ENCODE data around the gene MYH7.
A peak's percentile ranks its signal among the peaks of the same experiment; 100 is the strongest.
"Not testable (repeated sequence)": the region's sequence is repeated elsewhere in the genome, so short reads cannot be mapped to it uniquely, and the experiment has no call there.

The MYH7 gene

DNA sequence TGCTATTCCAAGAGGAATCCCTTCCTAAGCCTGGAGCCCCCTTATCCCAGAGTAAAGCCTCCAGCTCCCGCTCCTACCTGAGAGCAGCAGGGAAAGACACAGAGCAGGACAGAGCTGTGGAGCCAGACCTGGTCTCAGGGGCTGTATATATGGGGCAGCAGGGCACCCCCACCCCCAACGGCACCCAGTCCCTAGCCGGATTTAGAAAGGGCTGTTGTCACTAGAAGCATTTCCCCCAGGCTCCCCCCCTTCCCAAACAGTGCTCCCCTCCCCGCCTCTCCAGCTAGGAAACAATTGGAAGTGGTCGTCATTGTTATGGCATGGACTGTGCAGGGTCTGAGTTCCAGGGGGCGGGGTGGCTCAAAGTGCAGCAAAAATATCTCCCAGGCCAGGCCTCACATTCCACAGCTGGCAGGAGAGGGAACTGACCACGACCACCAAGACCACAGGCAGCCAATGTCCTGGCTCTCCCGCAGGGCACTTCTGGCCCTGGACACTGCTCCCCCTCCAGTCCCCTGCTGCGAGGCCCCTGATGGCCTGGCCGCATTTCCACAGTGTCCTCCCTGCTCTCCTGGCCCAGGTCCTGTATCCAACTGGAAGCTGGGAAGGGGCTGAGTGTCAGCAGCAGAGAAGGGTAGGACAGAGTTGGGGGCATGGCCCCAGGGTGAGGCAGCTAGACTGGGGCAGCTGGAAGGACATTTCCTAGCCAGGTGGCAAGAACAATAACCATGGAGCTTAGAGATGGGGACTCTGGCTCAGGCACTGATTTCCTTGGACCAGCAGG is at the start of gene MYH7:
MYH7 (minus strand) TSS at position 118 of the 784 bp plus-strand sequence. CDS start 1,928 bp downstream, outside the sequence.
- DNase-seq (ENCODE audit: low read depth), result no peak

DNA sequence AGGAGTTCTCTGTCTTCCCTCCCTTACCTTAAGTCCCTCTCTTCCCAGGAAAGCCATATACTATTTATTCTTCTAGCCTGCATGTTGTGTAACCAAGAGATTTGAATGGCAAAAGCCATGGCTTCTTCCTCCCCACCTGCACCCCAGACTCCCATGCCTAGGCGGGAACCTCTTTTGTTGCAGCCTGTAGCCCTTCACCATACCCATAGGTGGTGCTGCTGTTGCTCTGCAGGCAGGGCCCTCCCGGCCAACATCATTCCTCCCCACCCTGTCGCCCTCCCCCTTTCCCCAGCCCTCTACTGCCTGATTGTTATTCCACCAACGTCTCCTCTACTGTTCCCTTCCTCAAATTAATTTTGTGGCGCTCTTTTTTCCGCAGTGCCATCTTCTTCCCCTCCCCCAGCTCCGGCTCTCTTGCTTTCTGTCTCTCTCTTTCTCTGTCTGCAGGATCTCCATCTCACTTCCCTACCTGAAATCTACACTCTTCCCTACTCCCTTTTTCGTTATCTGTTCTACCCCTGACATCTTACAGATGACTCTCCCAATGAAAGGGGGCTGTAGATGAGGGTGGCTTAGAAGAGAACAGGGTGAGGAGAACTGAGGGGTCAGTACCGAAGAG is 47.9 kb upstream of the MYH7 start:
- no peak for DNase-seq (ENCODE audit: low read depth)

DNA sequence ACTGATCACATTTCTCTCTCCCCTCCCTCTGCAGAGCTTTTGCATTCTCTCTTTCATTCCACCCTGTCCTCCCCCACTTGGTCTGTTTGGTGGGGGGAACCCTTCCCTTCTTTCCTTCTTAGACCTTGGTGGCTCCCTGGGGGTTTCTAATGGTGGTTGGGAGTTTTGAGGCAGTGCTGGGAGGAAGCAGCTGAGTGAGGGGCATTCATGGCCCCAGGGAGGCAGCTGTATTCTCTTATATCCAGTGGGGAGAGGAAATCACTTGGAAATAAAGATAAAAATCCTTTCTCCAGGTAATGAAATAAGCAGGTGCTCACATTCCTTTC is 47.3 kb upstream of the MYH7 start:
- DNase-seq (ENCODE audit: low read depth), result no peak

DNA sequence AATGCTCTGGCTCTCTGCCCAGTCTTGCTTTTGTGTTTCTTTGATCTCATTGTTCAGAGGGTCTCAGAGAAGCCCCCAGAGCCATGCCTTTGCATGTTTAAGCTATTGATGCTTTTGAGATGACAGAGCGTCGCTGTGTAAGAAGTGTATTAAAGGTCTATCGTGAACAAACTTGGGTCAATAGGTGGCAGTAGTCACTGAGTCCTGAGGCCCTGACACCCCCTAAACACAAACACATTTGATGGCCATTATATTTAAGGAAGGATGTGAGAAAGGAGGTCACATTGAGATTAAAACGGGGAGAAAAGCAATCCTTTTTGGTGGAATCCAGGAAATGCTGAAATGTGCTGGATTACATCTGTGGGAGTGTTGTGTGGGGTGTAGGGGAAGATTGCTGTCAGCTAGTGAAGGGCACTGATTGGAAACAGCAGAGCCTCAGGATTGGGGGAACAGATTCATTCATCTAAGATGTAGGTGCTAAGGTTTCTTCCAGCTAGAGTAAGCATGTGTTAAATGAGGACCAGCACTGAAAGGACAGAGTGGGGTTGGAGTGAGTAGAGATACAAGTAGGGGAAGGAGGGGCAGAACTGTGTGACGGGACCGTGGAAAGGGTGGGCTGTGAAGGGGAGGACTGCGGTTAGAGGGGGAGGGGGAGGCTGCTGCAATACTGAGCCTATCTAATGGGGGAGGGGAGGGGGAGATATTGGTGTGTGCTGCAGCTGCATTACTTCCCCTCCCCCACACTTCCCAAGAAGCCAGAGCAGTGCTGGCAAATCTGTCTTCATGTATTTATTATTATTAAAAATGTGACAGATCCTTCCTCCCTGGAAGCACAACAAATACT is 46.7 kb upstream of the MYH7 start:
- DNase-seq (ENCODE audit: low read depth), result no peak

DNA sequence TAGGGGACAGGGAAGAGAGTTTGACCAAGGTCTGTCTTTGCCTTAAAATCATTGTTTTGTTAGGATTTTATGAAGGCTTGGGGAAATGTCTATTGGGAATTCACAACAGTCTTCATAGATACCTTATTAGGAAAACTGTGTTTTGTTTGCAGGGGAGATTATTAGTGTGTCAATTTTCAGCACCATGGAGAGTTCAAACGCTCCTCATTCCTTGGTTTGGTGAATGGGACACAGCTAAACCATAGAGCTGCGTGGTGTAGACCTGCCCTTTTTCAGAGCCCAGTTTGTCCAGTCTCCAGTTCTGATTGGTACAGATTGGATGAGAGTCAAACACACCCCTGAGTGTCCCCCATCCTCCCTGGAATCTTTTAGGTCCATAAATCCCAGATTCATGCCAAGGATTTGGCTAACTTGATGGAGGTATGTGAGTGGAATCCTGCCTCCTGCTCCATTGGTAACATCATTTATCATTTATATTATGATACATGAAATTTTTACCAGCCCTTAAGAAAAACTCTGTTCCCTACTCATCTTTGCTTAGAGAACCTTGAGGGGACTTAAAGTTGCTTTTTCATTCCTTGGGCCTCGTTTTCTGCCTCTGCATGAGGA is 46.0 kb upstream of the MYH7 start:
- DNase-seq (ENCODE audit: low read depth), result no peak

DNA sequence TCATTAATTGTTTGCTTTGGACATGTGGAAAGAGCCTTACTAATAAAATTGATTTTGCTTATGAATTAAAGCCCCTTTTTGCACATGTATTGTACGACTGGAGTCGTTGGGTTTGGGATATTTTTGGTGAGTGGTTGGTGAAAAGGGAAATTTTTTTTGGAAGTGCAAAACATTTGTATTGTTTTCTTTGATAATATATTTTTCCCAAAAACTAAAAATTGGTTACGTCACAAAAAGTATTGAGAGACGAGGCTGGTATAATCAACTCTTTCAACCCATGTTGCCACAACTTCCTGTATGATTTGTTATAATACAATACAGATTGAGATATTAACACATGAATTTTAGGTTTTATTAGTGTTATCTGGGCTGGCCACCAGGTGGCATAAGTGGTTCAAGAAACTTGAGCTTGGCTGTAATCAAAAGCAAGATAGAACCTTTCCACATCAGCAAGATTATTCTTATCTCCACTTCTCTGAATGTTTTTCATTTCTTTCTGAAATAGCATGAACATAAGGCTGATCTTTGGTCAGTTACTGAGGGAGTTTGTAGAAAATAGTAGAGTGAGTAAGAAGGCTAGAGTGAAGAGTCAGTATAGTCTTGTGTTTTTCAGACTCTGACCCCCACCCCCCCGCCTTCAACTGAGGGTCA is 42.8 kb upstream of the MYH7 start:
- DNase-seq (ENCODE audit: low read depth), result peak; percentile 59

DNA sequence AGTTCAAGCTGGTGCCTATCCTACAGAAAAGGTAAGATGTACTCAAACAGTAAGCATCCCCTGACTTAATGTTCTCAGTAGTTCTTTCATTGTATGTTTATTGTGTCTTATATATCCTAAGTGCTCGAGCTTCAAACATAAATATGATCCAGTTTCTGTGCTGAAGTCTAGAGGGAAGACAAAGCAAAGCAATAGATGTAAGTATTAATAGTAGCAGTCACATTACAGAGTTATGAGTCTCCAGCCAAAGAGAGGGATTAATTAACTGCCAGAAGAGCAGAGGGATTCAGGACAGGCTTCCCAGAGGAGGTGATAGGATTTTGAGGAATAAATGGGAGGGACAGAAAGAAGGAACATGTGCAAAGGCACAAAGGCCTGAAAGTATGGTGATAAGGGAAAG is 35.5 kb upstream of the MYH7 start:
- DNase-seq (ENCODE audit: low read depth), result no peak

DNA sequence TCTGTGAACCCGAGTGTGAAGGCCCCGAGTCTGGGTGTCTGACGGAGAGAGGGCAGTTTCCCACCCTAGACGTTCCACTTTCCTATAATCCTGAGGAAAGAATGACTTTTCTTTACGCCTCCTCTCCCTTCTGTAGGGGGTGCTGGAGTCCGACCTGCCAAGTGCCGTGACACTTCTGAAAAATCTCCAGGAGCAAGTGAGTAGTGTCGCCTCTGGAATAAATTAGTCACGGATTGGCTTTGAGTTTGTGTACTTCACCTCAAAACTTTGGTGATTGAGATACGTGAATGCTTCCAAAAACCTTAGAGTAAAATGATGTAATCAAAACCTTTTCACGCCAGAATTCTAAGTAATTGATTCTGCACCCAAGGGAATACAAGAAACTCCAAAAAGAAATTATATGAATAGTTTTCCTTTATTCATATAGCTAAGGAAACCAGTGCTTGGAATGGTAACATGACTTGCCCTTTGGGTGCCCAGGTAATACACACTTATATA is 34.5 kb upstream of the MYH7 start:
- no peak for DNase-seq (ENCODE audit: low read depth)

DNA sequence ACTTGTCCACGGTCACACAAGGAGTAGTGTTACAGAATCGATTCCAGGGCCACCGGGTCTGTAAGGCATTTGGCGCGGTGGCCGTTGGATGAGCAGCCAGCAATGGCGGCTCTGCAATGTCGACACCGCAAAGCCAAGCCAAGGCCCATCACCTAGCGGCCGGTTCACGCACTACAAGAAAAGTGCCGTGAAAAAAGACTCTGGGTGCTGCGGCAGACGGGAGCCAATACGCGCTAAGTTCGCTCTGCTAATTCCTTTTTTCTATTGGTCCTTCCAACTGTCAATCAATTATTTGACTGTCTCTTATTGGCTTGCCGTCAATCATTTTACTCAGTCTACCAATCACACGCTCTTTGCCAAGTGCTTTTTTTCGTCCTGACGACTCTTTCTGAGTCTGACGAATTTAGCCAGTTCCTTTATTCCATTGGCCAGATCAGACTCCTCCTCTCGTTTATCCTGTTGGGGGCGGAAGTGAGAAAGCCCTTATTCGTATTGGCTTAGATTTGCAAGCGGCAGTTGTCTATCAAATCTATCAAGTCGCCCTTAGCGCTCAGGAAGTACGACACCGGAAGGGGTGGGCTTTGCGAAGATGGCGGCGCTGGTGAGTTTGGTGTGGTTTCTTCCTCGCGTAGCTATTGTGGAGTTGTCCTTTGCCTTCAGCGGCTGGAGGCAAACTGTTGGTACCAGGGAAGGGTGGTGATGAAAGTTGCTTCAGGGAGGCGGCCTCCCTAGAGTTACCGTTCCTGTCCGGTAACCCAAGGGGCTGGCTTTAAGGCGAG is 33.9 kb upstream of the MYH7 start, which contains the start of gene NGDN:
NGDN (plus strand) TSS at position 577 of the 779 bp plus-strand sequence; CDS start at position 590, 13 bp downstream.
- peak; percentile 100 for DNase-seq (ENCODE audit: low read depth)

DNA sequence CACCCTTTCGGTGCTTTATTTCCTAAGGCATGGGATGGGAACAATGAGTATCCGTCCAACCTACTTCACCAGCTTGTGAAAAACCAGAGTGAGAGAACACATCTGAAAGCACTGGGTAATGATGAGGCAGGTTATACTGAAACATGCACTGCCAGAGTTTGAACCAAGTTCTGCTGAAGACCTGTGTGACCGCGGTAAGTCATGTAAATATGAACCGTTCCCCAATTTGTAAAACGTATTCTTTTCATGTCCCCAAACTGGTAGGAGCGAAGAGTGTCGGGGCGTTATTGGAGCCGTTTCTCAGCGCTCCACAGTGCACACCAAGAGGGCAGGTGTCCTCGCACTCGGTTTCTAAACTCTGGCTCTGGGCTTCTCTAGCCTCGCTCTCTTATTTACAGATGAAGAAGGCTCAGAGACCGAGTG is 33.3 kb upstream of the MYH7 start:
- no peak for DNase-seq (ENCODE audit: low read depth)

DNA sequence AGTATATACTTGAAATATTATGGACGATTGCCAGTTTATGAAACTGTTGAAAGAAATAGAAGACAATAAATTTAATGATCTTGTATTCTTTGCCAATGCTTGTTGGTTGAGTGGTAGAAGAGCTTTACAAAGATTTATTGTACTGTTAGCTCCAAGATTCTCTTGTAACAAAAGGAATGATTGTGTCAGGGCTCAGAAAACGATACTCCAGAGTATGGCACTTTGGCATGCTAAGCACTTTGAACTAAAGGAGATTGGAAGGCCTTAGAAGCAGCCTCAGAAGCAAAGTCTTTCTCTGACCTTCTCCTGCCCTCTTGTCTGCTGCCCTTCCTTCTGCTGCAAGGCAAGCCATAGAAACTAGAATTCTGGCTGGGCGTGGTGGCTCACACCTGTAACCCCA is 29.8 kb upstream of the MYH7 start:
- no peak for DNase-seq (ENCODE audit: low read depth)

DNA sequence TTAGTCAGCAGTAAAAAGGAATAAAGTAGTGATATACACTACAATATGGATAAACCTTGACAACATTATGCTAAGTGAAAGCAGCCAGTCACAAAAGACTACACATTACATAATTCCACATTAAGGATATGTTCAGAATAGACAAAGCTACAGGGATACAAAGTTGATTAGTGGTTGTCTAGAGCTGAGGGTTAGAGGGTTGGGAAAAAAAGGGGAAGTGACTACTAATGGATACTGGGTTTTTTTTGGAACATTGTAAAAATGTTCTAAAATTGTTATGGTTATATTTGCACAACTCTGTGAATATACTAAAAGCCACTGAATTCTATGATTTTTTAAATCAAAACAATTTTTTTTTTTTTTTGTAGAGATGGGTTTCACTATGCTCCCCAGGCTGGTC is 29.2 kb upstream of the MYH7 start:
- no peak for DNase-seq (ENCODE audit: low read depth)

DNA sequence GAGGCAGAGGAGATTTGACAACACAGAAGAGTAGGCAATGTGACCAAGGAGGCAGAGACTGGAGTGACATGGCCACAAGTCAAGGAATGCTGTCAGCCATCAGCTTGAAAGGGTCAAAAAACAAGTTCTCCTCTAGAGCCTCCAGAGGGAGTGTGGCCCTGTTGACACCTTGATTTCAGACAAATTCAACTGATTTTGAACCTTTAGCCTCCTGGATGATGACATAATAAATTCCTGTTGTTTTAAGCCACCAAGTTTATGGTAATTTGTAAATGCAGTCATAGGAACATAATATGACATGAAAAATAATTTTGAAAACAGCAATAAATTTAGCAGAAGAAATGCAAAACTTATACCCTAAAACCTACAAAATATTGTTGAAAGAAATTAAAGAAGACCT is 25.5 kb upstream of the MYH7 start:
- DNase-seq (ENCODE audit: low read depth), result no peak

DNA sequence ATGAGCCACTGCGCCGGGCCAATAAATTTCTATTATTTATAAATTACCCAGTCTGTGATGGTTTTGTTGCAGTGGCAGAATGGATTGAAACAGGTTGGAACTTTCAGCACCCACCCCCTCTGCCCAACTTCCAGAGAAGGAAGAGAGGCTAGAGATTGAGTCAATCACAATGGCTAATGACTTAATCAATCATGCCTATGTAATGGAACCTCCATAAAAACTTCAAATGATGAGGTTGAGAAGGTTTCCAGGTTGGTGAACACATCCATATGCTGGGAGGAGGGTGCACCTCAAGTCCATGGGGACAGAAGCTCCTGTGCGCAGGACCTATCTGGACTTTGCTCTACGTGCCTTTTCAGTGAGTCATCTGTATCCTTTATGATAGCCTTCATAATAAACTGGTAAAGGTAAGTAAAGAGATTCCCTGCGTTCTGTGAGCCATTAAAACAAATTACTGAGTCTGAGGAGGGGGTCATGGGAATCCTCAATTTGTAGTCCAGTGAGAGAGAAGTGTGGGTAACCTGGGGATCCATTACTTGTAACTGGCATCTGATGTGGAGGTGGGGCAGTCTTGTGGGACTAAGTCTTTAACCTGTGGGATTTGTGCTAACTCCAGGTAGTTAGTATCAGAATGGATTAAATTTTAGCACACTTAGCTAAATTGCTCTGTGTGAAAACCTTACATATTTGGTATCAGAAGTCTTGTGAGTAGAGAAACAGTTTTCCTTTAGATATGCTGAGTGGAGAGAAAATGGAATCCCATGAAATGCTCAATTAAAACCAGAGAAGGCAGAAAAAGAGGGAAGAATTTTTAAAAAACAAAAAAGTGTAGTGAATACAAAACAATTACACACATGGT is 22.4 kb upstream of the MYH7 start:
- DNase-seq (ENCODE audit: low read depth), result no peak

DNA sequence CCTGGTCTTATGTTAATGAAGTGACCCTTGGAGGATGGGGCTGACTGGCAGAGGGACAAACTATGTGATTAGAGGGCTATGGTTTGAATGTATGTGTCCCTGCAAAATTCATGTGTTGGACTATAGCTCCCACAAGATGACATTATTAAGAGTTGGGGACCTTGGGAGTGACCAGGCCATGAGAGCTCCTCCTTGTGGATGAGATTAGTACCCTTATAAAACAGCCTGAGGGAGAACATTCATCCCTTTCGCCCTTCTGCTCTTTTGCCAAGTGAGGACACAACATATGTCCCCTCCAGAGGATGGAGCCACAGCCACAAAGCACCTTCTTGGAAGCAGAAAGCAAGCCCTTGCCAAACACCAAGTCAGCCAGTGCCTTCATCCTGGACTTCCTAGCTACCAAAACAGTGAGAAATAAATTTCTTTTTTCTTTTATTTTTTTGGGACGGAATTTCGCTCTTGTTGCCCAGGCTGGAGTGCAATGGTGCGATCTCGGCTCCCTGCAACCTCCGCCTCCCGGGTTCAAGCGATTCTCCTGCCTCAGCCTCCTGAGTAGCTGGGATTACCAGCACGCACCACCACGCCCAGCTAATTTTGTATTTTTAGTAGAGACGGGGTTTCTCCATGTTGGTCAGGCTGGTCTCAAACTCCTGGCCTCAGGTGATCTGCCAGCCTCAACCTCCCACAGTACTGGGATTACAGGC is 21.6 kb upstream of the MYH7 start:
- not testable (repeated sequence) for DNase-seq (ENCODE audit: low read depth)

DNA sequence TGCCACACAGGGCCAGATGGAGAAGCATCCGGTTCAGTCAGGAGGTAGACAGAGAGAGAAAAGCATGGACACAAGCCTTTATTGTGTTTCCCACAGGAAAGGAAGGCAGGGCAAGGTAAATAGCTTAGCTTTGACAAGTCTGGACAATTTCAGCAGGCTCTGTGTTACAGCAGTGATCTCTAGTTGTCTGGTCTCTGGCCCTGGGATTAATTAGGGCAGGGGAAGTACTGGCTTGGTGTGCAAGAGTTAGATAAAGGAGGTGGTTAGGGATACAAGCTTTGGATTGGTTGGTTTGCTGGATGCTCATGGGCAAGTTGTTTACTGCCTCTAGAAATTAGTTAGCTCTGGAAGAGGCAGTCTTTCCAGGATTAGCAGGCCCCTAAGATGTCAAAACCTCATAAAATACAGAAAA is 19.0 kb upstream of the MYH7 start:
- DNase-seq (ENCODE audit: low read depth), result no peak

DNA sequence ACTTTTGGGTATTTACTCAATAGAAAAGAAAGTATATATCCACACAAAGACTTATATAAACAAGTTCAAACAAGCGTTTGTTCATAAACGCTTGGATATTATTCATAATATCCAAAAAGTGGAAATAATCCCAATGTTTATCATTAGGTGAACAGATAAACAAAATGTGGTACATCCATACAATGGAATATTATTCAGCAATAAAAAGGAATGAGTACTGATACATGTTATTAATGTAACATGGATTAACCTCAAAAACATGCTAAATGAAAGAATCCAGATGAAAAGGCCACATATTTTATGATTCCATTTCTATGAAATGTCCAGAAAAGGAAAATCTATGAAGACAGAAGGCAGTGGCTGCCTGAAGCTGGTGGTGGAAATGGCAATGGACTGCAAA is 16.8 kb upstream of the MYH7 start:
- no peak for DNase-seq (ENCODE audit: low read depth)

DNA sequence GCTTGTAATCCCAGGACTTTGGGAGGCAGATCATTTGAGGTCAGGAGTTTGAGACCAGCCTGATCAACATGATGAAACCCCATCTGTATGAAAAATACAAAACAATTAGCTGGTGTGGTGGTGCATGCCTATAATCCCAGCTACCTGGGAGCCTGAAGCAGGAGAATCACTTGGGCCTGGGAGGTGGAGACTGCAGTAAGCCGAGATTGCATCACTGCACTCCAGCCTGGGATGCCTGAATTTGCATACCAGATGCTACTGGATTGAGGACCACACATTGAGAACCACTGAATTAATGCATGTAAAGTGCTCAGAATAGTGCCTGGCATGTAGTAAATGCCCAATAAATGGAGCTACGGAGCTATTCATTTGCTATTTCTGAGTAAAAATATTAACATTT is 14.9 kb upstream of the MYH7 start:
- DNase-seq (ENCODE audit: low read depth), result no peak

DNA sequence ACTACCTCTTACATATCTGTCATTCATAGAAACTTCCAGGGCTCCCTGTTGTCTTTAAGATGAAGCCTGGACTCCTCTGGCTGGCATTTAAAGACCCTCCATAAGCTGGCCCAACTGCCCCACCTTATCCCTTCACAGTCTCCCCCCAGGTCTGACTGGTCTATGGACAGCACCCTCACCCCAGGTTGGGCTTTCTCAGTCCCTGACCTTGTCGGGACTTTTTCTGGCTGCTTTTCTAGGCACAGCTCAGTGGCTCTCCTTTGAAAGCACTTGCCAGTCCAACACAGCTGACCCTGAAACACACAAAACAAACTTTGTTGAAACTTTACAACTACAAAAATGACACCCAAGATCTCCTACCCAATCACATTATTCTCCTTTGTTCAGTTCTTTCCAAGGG is 13.9 kb upstream of the MYH7 start:
- no peak for DNase-seq (ENCODE audit: low read depth)

Data from fibroblast of the conjunctiva (primary cell).